Inferior parietal cortex (tissue), 1 donor: Measurements from ENCODE around the gene SLC23A3.

Source experiments
- DNase-seq: peaks from one replicate; pipeline ENCODE4 v3.0.0-alpha.2; 2016; ENCODE audit errors: extremely low spot score

The SLC23A3 gene

GRCh38 chr2:219175928-219176817, 6.3 kb upstream of the SLC23A3 start:
- no peak for DNase-seq

- DNase-seq: no peak
Observed at GRCh38 chr2:219175486-219175885, 5.7 kb upstream of the SLC23A3 start.

- no peak for DNase-seq
Observed at GRCh38 chr2:219174801-219175200, 5.0 kb upstream of the SLC23A3 start.

DNA sequence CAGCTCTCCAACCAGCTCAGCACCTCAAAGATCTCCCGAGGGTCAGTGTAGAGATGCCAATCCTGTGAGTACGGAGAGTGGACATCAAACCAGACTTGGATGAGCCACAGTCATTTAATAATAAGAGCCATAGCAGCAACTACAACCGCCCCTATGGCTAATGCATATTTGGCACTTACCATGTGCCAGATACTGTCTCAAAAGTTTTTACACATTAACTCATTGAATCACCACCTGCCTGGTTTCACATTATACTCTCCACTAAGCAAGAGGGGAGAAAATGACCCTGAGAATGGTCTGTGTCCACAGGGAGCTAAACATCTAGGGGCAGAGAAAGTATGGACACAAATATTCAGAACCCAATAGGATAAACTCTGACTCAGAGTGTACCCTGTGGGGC, 4.3 kb upstream of the SLC23A3 start:
- no peak for DNase-seq

DNA sequence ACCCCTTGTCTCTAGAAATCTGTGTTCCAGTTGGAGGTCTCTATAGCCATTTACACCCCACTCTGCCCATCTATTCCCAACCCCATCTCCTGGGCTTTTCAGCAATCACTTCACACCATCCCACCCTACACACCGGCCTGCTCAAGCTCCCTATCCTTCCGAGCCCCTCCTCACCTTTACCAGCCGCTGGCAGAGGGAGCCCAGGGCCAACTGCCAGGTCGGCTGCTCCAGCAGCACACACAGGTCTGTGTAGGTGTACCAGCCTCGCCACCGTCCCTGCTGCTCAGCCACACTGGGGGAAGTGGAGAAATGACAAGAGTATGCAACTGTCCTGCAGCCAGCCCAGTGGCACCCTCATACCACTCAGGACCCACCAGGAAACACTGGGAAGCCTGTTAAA, 3.3 kb upstream of the SLC23A3 start:
- DNase-seq: no peak

DNA sequence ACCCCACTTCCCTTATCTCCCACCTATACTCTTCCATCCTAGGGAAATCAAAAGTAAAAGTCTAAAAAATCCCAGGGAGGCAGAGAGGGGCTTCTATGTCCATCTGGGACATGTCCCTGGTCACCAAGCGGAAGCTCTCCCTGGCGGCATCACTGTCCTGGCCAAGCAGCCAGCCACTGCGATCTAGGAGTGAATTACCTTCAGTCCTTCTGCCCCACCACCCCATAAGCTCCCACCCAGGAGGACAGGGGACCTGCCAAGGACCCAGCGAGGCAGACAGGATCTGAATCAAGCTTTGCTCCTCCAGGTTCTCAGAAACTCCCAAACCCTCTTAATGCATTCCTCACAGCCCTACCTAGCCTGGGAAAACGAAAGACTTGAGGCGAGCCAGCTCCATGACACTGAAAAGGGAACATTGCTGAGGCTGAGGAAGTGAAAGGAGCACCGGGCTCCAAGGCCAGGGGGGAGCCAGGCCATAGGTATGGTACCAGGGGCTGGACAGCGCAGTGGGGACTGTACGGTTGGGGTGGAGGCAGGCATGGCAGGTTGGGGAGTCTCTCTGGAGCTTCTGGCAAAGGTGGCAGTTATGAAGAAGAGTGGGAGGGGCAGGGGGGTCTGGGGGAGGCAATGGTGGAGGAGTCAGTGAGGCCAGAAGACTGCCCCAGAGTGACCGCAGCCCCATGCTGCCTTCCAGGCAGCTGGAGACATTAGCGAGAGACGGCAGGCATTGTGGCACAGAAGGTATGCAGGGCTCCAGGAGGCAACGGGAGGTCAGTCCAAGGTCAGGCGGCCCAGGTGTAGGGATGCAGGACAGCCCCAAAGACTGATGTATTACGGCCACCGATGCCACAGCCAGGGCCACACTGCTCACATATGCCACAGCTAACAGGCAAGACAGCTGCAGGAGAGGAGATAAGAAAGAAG, 2.7 kb upstream of the SLC23A3 start:
- DNase-seq: no peak

DNA sequence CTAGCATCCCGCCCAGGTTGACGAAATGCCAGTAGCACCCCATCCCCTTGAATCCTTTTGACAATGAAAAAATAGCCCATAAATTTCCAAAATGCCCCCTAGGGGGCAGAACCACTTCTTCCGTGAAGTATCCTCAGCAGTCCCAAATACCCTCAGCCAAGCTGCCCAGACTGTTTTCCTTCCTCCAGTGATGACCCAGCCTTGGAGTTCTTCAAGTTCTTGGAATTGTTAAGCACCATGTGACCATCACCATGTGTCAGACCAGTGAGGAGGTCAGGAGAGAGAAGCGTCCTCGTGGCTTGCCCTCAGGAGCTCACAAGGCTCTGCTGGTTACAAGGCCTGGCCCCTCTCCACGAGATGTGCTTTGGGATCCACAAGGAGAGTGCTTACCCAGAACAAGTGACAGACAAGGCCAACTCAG, 1.4 kb upstream of the SLC23A3 start:
- peak; percentile 77 for DNase-seq

DNA sequence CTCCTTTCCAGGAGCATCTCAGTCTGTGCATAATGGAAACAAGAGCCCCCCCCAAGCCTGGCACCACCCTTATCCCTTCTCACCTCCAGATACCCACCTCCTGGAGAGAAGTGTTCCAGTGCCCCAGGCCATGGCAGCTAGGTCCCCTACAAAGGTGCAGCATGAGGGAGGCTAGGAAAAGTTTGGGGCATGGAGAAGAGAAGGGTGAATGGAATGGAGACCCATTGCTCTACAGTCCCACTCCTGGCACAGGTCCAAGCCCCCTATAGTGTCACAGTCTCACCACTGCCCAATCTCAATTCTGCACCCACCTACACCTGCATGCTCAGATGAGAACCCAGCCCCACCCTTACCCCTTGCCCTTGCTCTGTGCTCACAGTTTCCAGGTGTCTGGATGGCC, 897 bp downstream of the SLC23A3 start:
- DNase-seq: no peak

DNA sequence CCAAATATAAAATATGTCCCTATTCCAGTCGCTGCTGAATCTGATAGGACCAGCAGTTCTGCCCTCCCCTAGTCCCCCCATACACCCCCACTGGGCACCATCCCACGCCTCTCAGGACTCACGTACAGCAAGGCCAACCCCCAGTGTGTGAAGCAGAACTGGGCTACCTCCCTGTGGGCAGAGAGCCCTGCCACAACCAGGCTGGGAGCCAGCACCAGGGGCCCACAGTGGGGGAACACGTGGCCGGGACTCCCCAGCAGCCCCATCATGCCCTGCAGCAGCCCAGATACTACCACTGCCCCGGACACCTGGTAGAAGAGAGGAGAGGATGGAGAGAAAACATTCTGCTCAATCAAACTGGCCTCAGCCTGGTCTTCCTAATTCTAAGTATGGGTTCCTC, 1.3 kb downstream of the SLC23A3 start:
- no peak for DNase-seq

GRCh38 chr2:219167997-219168396, 1.8 kb downstream of the SLC23A3 start:
- DNase-seq: no peak

DNA sequence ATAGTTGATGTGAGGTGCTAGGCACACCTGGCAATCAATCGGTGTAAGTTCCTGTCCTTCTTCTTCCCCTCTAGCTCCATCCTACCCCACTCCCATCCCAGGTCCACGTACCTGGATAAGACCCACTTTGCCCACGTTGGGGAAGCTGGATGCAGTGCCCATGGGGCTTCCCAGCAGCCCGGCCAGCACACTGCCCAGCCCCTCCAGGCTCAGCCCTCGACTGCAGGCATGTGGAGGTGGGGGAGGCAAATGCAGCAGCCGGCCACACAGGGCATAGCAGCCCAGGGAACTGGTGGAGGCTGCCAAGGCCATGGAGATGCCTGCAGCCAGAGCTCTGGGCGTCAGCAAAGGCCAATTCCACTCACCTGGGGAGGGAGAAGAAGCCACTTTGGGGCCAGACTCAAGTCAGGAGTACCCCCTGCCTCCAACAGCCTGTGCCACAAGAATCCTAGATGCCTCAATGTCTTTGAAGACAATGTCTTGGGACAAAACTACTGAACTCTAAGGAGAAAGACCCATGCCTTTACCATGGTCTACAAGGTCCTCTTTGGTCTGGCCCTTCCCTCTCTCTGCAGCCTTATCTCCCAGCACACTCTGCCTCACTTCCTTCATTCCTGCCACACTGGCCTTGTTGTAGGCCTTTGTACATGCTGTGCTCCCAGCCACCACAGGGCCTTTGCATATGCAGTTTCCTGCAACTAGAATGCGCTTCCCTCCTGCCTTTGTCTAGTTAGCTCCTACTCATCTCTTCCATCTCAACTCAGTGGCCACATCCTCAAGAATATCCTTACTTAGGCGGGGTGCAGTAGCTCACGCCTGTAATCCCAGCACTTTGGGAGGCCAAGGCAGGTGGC, 4.5 kb downstream of the SLC23A3 start:
- DNase-seq: no peak

DNA sequence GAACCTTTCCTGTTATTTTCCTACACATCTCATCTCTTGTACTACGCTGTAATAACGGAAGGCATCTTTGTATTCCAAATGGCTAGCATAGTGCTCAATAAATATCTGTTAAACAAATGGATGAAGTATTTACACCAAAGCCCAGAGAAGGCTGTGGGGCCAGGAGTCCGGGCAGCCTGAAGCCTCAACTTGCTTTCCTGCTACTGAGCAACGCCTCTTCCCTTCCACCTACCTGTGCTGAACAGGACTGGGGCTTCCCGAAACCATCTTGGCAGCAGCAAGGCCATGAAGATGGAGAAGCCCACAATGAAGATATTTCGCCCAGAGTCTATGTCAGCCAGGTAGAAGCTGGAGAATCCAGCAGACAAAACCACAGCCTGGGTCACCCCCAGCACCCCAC, 6.7 kb downstream of the SLC23A3 start:
- no peak for DNase-seq

GRCh38 chr2:219161097-219161496, 8.7 kb downstream of the SLC23A3 start:
- no peak for DNase-seq

- DNase-seq: peak; percentile 92
Observed at GRCh38 chr2:219160186-219161017, 9.4 kb downstream of the SLC23A3 start, which contains the start of gene NHEJ1. Gene NHEJ1, minus strand, starts transcription at chr2:219160815. Its CDS starts 2,453 bp downstream, at chr2:219158362.

DNA sequence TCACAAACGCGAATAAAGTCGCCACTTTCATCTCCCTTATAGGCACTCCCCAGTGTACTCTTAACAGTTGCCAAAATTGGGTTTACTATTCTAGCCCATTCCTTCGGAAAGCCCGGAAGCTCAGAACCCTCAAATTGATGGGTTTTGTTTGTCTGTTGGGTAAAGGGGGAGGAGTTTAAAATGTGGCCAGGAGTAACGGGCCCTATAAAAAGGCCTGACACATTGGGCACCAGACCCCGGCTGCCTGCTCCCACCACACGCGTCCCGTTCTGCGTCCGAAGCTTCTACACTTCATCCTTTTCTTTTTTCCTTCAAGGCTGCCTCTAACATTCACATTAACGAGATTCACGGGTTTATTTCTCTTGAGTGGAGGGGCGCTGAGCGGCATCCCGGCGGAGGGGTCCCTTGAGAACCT, 10.1 kb downstream of the SLC23A3 start:
- DNase-seq: no peak

GRCh38 chr2:219158586-219158985, 11.2 kb downstream of the SLC23A3 start:
- DNase-seq: no peak

GRCh38 chr2:219158025-219158424, 11.8 kb downstream of the SLC23A3 start:
- DNase-seq: no peak

DNA sequence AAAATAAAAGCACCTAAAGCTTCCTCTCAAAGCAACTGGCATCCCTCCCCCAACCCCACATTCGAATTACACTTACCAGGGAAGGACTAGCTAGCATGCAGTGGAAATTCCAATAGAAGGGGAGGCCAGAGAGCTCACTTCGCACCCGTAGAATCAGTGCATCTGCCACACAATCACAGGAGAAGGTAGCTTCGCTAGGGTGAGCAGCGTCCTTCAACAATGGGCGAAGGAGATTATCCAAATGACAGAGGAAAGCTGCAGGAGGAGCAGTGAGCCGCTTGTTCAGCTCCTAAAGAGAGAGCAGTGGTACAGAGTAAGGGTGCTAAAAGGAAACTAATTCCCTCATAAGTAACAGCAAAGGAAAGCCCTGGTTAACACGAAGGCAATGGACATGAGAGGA, 12.4 kb downstream of the SLC23A3 start:
- no peak for DNase-seq

DNA sequence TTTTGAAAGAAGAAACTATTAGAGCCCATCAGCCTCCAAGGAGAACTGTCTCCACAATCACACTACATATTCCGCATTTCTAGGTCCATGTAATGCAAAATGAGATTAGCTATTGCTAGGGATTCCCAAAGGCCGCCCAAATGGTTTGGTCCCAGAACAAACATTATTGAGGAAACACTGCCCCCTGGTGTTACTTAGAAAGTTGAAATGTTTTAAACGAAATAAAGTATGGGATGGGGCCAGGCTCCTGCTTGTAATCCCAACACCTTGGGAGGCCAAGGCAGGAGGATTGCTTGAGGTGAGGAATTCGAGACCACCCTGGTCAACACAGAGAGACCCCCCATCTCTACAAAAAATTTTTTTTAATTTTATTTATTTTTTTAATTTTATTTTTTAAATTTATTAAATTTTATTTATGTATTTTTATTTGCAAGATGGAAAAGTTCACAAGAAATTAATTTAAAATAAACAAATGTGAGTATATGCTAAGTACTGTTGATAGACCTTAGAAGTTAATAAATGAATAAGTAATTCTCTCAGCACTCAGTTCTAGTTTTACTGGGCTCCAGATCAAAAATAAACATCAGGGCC, 14.7 kb downstream of the SLC23A3 start:
- DNase-seq: peak; percentile 93

GRCh38 chr2:219149667-219150066, 20.2 kb downstream of the SLC23A3 start:
- no peak for DNase-seq
